ENCODE data around the gene NFASC.

The NFASC gene

GRCh38 chr1:205052690-205053089, 182.0 kb downstream of the NFASC start:
- FAIRE-seq, result no peak
- no peak for DNase-seq (ENCODE audit: insufficient read length, low spot score)
- TF ChIP-seq TAF1 (IDR thresholded peaks at IDR 0.05; ENCODE audit: low read depth, low read length) (no peak), POU2F2 (IDR thresholded peaks at IDR 0.05; ENCODE audit: low read depth, low read length) (no peak), POLR2A (IDR thresholded peaks at IDR 0.05; ENCODE audit: low read depth, low read length) (no peak), SPI1 (IDR thresholded peaks at IDR 0.05; ENCODE audit: low read depth, low read length) (no peak), PAX5 (IDR thresholded peaks at IDR 0.05; ENCODE audit: insufficient read depth, low read length, severe bottlenecking) (no peak), POLR2AphosphoS5 (IDR thresholded peaks at IDR 0.05; ENCODE audit: low read depth, low read length) (no peak)

GRCh38 chr1:205053296-205053695, 182.6 kb downstream of the NFASC start:
- DNase-seq (ENCODE audit: insufficient read length, low spot score) (no peak), FAIRE-seq (no peak)
- no peak for TF ChIP-seq POLR2A (IDR thresholded peaks at IDR 0.05; ENCODE audit: low read depth, low read length)
- no peak for TF ChIP-seq SPI1 (IDR thresholded peaks at IDR 0.05; ENCODE audit: low read depth, low read length)
- no peak for TF ChIP-seq TAF1 (IDR thresholded peaks at IDR 0.05; ENCODE audit: low read depth, low read length)
- TF ChIP-seq POLR2AphosphoS5 (IDR thresholded peaks at IDR 0.05; ENCODE audit: low read depth, low read length), result no peak
- no peak for TF ChIP-seq PAX5 (IDR thresholded peaks at IDR 0.05; ENCODE audit: insufficient read depth, low read length, severe bottlenecking)
- no peak for TF ChIP-seq POU2F2 (IDR thresholded peaks at IDR 0.05; ENCODE audit: low read depth, low read length)

GRCh38 chr1:205054013-205054412, 183.4 kb downstream of the NFASC start:
- FAIRE-seq, result no peak

GRCh38 chr1:205056188-205056611, 185.5 kb downstream of the NFASC start:
- no peak for FAIRE-seq
- TF ChIP-seq SPI1 (IDR thresholded peaks at IDR 0.05; ENCODE audit: low read depth, low read length) (no peak), POLR2AphosphoS5 (IDR thresholded peaks at IDR 0.05; ENCODE audit: low read depth, low read length) (no peak), TAF1 (IDR thresholded peaks at IDR 0.05; ENCODE audit: low read depth, low read length) (no peak), POU2F2 (IDR thresholded peaks at IDR 0.05; ENCODE audit: low read depth, low read length) (no peak), PAX5 (IDR thresholded peaks at IDR 0.05; ENCODE audit: insufficient read depth, low read length, severe bottlenecking) (no peak), POLR2A (IDR thresholded peaks at IDR 0.05; ENCODE audit: low read depth, low read length) (no peak)

More at GRCh38 chr1:205054013-205054412, 183.4 kb downstream of the NFASC start:
- TF ChIP-seq POLR2A (IDR thresholded peaks at IDR 0.05; ENCODE audit: low read depth, low read length), result no peak
- TF ChIP-seq POLR2AphosphoS5 (IDR thresholded peaks at IDR 0.05; ENCODE audit: low read depth, low read length), result no peak
- no peak for TF ChIP-seq TAF1 (IDR thresholded peaks at IDR 0.05; ENCODE audit: low read depth, low read length)
- TF ChIP-seq SPI1 (IDR thresholded peaks at IDR 0.05; ENCODE audit: low read depth, low read length), result no peak
- TF ChIP-seq POU2F2 (IDR thresholded peaks at IDR 0.05; ENCODE audit: low read depth, low read length), result no peak
- TF ChIP-seq PAX5 (IDR thresholded peaks at IDR 0.05; ENCODE audit: insufficient read depth, low read length, severe bottlenecking), result no peak
- no peak for DNase-seq (ENCODE audit: insufficient read length, low spot score)

GRCh38 chr1:205056956-205057568, 186.4 kb downstream of the NFASC start:
- DNase-seq (ENCODE audit: insufficient read length, low spot score), result no peak
- no peak for FAIRE-seq
- TF ChIP-seq POLR2AphosphoS5 (IDR thresholded peaks at IDR 0.05; ENCODE audit: low read depth, low read length) (no peak), PAX5 (IDR thresholded peaks at IDR 0.05; ENCODE audit: insufficient read depth, low read length, severe bottlenecking) (no peak), TAF1 (IDR thresholded peaks at IDR 0.05; ENCODE audit: low read depth, low read length) (no peak), POU2F2 (IDR thresholded peaks at IDR 0.05; ENCODE audit: low read depth, low read length) (no peak), SPI1 (IDR thresholded peaks at IDR 0.05; ENCODE audit: low read depth, low read length) (no peak), POLR2A (IDR thresholded peaks at IDR 0.05; ENCODE audit: low read depth, low read length) (no peak)

More at GRCh38 chr1:205056188-205056611, 185.5 kb downstream of the NFASC start:
- DNase-seq (ENCODE audit: insufficient read length, low spot score), result no peak

DNA sequence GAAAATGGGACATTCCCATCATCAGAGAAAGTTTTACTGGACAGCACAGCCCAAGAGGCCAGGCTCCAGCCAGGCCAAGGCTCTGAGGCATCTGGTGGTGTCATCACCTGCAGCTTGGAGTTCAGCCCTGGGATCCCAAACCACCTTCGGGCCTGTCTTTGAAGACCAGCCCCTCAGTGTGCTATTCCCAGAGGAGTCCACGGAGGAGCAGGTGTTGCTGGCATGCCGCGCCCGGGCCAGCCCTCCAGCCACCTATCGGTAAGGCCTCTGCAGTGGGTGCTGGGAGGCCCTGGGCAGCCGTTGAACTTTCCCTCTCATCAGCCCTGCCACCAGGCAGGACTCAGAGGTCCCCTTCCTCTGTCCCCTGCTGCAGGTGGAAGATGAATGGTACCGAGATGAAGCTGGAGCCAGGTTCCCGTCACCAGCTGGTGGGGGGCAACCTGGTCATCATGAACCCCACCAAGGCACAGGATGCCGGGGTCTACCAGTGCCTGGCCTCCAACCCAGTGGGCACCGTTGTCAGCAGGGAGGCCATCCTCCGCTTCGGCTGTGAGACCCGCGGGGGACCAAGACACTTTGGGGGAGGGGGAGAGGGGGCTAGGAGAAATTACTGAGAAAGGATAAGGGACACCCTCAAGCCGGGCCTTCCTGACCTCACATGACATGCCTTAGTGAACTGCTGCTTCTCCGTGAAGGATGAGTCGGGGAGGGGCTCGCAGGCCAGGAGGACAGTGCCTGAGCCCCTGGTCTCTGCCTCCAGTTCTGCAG, 187.3 kb downstream of the NFASC start:
- no peak for FAIRE-seq
- no peak for DNase-seq (ENCODE audit: insufficient read length, low spot score)
- no peak for TF ChIP-seq POLR2AphosphoS5 (IDR thresholded peaks at IDR 0.05; ENCODE audit: low read depth, low read length)
- TF ChIP-seq POLR2A (IDR thresholded peaks at IDR 0.05; ENCODE audit: low read depth, low read length), result no peak
- TF ChIP-seq PAX5 (IDR thresholded peaks at IDR 0.05; ENCODE audit: insufficient read depth, low read length, severe bottlenecking), result no peak
- TF ChIP-seq SPI1 (IDR thresholded peaks at IDR 0.05; ENCODE audit: low read depth, low read length), result no peak
- no peak for TF ChIP-seq TAF1 (IDR thresholded peaks at IDR 0.05; ENCODE audit: low read depth, low read length)
- TF ChIP-seq POU2F2 (IDR thresholded peaks at IDR 0.05; ENCODE audit: low read depth, low read length), result no peak

GRCh38 chr1:205058853-205059252, 188.2 kb downstream of the NFASC start:
- no peak for TF ChIP-seq POU2F2 (IDR thresholded peaks at IDR 0.05; ENCODE audit: low read depth, low read length)
- no peak for TF ChIP-seq SPI1 (IDR thresholded peaks at IDR 0.05; ENCODE audit: low read depth, low read length)
- no peak for TF ChIP-seq POLR2A (IDR thresholded peaks at IDR 0.05; ENCODE audit: low read depth, low read length)
- TF ChIP-seq TAF1 (IDR thresholded peaks at IDR 0.05; ENCODE audit: low read depth, low read length), result no peak
- no peak for TF ChIP-seq PAX5 (IDR thresholded peaks at IDR 0.05; ENCODE audit: insufficient read depth, low read length, severe bottlenecking)
- TF ChIP-seq POLR2AphosphoS5 (IDR thresholded peaks at IDR 0.05; ENCODE audit: low read depth, low read length), result no peak
- FAIRE-seq, result no peak
- no peak for DNase-seq (ENCODE audit: insufficient read length, low spot score)

DNA sequence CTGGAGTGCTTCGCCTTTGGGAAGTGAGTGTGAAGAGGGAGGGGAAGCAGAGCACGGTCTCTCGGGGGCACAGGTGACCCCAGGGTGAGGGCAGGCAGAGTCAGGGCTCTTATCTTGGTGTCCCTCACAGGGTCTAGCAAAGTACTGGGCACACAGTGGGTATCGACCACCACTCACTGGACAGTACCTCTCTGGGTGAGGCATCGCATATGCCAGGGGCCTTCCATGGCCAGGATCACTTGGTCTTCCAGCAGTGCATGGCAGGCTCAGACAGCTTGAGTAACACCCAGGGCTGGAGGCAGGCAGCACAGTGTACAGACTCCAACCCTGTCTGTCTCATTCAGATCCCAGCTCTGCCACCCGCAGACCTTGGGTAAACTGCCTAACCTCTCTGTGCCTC, 189.0 kb downstream of the NFASC start:
- no peak for TF ChIP-seq TAF1 (IDR thresholded peaks at IDR 0.05; ENCODE audit: low read depth, low read length)
- no peak for TF ChIP-seq POLR2A (IDR thresholded peaks at IDR 0.05; ENCODE audit: low read depth, low read length)
- no peak for TF ChIP-seq POLR2AphosphoS5 (IDR thresholded peaks at IDR 0.05; ENCODE audit: low read depth, low read length)
- TF ChIP-seq SPI1 (IDR thresholded peaks at IDR 0.05; ENCODE audit: low read depth, low read length), result no peak
- no peak for TF ChIP-seq PAX5 (IDR thresholded peaks at IDR 0.05; ENCODE audit: insufficient read depth, low read length, severe bottlenecking)
- TF ChIP-seq POU2F2 (IDR thresholded peaks at IDR 0.05; ENCODE audit: low read depth, low read length), result no peak
- DNase-seq (ENCODE audit: insufficient read length, low spot score) (no peak), FAIRE-seq (no peak)

- TF ChIP-seq POU2F2 (IDR thresholded peaks at IDR 0.05; ENCODE audit: low read depth, low read length) (no peak), PAX5 (IDR thresholded peaks at IDR 0.05; ENCODE audit: insufficient read depth, low read length, severe bottlenecking) (no peak), POLR2AphosphoS5 (IDR thresholded peaks at IDR 0.05; ENCODE audit: low read depth, low read length) (no peak), TAF1 (IDR thresholded peaks at IDR 0.05; ENCODE audit: low read depth, low read length) (no peak), POLR2A (IDR thresholded peaks at IDR 0.05; ENCODE audit: low read depth, low read length) (no peak), SPI1 (IDR thresholded peaks at IDR 0.05; ENCODE audit: low read depth, low read length) (no peak)
- FAIRE-seq (no peak), DNase-seq (ENCODE audit: insufficient read length, low spot score) (no peak)
Measured at GRCh38 chr1:205060746-205061145, 190.1 kb downstream of the NFASC start.
